ENCODE data around the gene FHOD3.

GRCh38 chr18:36692371-36692770 is 394.9 kb downstream of the FHOD3 start:
- TF ChIP-seq, protein P1, sequence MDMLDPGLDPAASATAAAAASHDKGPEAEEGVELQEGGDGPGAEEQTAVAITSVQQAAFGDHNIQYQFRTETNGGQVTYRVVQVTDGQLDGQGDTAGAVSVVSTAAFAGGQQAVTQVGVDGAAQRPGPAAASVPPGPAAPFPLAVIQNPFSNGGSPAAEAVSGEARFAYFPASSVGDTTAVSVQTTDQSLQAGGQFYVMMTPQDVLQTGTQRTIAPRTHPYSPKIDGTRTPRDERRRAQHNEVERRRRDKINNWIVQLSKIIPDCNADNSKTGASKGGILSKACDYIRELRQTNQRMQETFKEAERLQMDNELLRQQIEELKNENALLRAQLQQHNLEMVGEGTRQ (IDR thresholded peaks at IDR 0.05; ENCODE audit: low read length): no peak
- TF ChIP-seq ZNF274 (IDR thresholded peaks at IDR 0.05; ENCODE audit: borderline replicate concordance, extremely low read depth, low read length): no peak
- TF ChIP-seq POLR2A (IDR thresholded peaks at IDR 0.05; ENCODE audit: control extremely low read depth in 1 of 2, low read depth in 2 of 2, low read length in 2 of 2): no peak
- no peak for TF ChIP-seq SIX5 (IDR thresholded peaks at IDR 0.05; ENCODE audit: low read depth, low read length)
- TF ChIP-seq CTCF (IDR thresholded peaks at IDR 0.05; ENCODE audit: control extremely low read depth in 1 of 3, insufficient read depth in 1 of 3, low read depth in 1 of 3, low read length in 3 of 3): no peak
- TF ChIP-seq RNF2 (IDR thresholded peaks at IDR 0.05; ENCODE audit: borderline replicate concordance, low read depth, low read length, missing control alignments, poor library complexity, severe bottlenecking): no peak
- no peak for TF ChIP-seq KDM1A (IDR thresholded peaks at IDR 0.05; ENCODE audit: borderline replicate concordance, low read length)
- no peak for TF ChIP-seq EGR1 (IDR thresholded peaks at IDR 0.05; ENCODE audit: borderline replicate concordance, low read depth, low read length)
- TF ChIP-seq EZH2 (IDR thresholded peaks at IDR 0.05; ENCODE audit: low read depth, low read length, severe bottlenecking): no peak
- no peak for TF ChIP-seq TCF12 (IDR thresholded peaks at IDR 0.05; ENCODE audit: low read depth, low read length)
- no peak for TF ChIP-seq BACH1 (IDR thresholded peaks at IDR 0.05; ENCODE audit: low read length)
